Upper lobe of left lung (tissue), 4 donors: ENCODE results near the gene TSPAN10.

Experiments
- POLR2A ChIP-seq, 4 donors: fragments of 450-650 bp; IDR thresholded peaks; one replicate each; pipeline ENCODE4 v1.5.1; 2016 to 2017; ENCODE audit warnings: antibody characterized with exemption in 4 of 4, mild to moderate bottlenecking in 2 of 4
- POLR2AphosphoS5 ChIP-seq, 2 donors: sonication (generic); formaldehyde crosslinking; IDR thresholded peaks; one replicate each; pipeline ENCODE4 v1.5.1; 2017; ENCODE audit warnings: antibody characterized with exemption in 2 of 2

DNA sequence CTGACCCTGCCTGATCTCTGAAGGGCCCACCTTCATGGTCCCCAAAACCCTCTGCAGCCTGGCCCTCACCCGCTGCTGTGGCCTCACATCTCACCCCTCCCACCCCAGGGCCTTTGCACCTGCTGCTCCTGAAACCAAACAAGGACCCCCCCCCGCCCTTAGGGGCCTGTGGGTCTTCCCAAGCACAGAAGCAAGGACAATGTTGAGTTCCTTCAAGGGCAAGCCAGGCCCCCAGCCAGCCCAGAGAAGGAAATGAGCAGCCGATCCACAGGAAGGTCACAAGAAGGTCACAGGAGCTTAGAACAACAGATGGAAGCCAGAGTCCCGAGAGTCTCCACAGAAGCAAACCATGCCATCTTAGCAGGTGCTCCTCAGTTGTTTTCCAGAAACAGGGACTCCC is 19.8 kb downstream of the TSPAN10 start:
- no peak for TF ChIP-seq POLR2A (IDR thresholded peaks at IDR 0.05)
- no peak for TF ChIP-seq POLR2AphosphoS5 (IDR thresholded peaks at IDR 0.05)
